Skeletal muscle cell (primary cell): ENCODE measurements around the gene OR11G2.
"Not testable (repeated sequence)": the region's sequence is repeated elsewhere in the genome, so short reads cannot be mapped to it uniquely, and the experiment has no call there.

Experiments used
- DNase-seq: peaks from one replicate; pipeline ENCODE4 v3.0.0-alpha.2; 2010; ENCODE audit warnings: low read depth
- H3K4me3 ChIP-seq: 2 replicates; pipeline ENCODE4 v1.5.1; 2011; ENCODE audit warnings: low read depth, mild to moderate bottlenecking, control low read depth, low read length, moderate library complexity

Gene OR11G2

DNA sequence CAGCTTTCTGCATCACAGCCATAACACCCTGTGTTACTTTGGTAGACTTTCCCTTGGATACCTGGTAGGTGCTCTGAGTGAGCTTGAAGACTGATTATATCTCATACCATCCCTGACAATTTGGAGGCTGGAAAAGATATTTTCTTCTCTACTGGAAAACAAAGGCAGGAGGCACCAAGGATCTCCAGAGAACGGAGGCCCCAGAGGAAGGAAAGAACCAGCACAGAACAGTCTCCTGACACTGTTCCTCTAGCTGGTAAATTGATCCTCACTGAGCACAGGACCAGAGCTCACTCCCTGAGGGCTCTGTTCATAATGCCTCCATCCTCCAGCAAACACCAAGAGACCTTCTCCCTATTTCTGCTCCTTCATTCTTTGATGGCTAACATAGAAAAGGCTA, at the start of gene OR11G2:
TSS of gene OR11G2 (plus strand) at position 301 of the 400 bp plus-strand sequence. CDS start 6,542 bp downstream, outside the sequence.
- DNase-seq = no peak
- no peak within 1 kb of the TSS for H3K4me3 ChIP-seq

DNA sequence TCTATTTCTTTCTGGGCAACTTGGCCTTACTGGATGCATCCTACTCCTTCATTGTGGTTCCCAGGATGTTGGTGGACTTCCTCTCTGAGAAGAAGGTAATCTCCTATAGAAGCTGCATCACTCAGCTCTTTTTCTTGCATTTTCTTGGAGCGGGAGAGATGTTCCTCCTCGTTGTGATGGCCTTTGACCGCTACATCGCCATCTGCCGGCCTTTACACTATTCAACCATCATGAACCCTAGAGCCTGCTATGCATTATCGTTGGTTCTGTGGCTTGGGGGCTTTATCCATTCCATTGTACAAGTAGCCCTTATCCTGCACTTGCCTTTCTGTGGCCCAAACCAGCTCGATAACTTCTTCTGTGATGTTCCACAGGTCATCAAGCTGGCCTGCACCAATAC, 46.8 kb upstream of the OR11G2 start:
- DNase-seq = no peak
- H3K4me3 ChIP-seq = no peak overlapping the region

GRCh38 chr14:20144820-20145219, 45.9 kb upstream of the OR11G2 start:
- DNase-seq = no peak

GRCh38 chr14:20164462-20164861, 26.2 kb upstream of the OR11G2 start:
- no peak for DNase-seq
- no peak overlapping the region for H3K4me3 ChIP-seq

More at GRCh38 chr14:20144820-20145219, 45.9 kb upstream of the OR11G2 start:
- no peak overlapping the region for H3K4me3 ChIP-seq

- no peak for DNase-seq
- H3K4me3 ChIP-seq = no peak overlapping the region
Observed at GRCh38 chr14:20167091-20167490, 23.6 kb upstream of the OR11G2 start.

- H3K4me3 ChIP-seq, DNase-seq: not testable (repeated sequence)
Observed at GRCh38 chr14:20169852-20170251, 20.8 kb upstream of the OR11G2 start.

DNA sequence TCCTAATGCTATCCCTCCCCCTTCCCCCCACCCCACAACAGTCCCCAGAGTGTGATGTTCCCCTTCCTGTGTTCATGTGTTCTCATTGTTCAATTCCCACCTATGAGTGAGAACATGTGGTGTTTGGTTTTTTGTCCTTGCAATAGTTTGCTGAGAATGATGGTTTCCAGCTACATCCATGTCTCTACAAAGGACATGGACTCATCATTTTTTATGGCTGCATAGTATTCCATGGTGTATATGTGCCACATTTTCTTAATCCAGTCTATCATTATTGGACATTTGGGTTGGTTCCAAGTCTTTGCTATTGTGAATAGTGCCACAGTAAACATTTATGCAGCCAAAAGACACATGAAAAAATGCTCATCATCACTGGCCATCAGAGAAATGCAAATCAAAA, 16.5 kb upstream of the OR11G2 start:
- H3K4me3 ChIP-seq, DNase-seq: not testable (repeated sequence)

DNA sequence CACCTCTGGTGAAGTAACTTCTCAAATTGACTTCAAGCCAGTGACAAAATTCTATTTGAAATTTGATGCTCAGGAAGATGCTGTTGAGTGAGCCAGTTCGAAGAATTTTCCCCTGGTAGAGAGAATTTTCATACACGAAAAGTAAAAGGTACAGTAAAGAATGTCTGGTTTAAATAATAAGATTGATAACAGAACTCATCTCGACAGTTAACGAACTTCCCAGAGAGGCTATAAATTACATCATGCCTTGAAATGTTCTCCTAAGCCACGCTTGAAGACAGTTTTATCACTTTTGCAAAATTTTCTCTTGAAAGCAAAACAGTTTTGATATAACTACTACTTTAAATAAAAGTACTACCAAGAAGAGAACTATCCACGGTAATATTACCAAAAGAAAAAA, 14.4 kb upstream of the OR11G2 start:
- no peak overlapping the region for H3K4me3 ChIP-seq

GRCh38 chr14:20177433-20177974, 13.2 kb upstream of the OR11G2 start:
- no peak for DNase-seq
- no peak overlapping the region for H3K4me3 ChIP-seq

More for the DNA sequence above, 14.4 kb upstream of the OR11G2 start:
- DNase-seq = no peak

GRCh38 chr14:20179218-20179617, 11.5 kb upstream of the OR11G2 start:
- no peak overlapping the region for H3K4me3 ChIP-seq

DNA sequence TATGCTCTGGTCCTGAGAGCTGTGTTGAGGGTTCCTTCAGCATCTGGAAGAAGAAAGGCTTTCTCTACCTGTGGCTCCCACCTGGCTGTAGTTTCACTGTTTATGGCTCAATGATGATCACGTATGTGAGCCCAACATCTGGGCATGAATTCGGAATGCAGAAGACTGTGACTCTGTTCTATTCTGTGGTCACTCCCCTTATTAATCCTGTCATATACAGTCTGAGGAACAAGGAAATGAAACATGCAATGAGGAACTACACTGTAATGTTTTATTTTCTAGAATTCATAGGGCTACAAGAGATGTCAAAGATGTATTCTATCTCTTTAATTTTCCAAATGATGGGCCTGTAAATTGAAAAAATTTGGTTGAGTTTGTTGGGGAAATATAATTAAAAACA, 10.8 kb upstream of the OR11G2 start:
- no peak for DNase-seq
- no peak overlapping the region for H3K4me3 ChIP-seq

More at GRCh38 chr14:20179218-20179617, 11.5 kb upstream of the OR11G2 start:
- no peak for DNase-seq

DNA sequence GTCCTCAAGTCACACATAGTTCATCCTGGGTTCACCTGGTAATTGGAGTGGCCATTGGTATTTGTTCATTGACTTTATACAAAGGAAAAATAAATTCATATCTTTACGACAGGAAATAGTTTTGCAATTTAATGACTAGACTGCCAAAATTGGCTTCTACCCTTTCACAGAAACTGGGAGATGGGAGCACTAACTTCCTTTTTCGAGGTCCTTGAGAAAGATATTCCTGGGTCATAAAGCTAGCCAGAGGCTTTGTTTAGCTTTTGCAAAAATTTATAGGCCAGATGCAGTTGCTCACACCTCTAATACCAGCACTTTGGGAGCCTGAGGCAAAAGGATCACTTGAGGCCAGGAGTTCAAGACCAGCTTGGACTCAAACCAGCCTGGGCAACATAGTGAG, 10.2 kb upstream of the OR11G2 start:
- no peak overlapping the region for H3K4me3 ChIP-seq
- no peak for DNase-seq

GRCh38 chr14:20184181-20184580, 6.5 kb upstream of the OR11G2 start:
- no peak for DNase-seq
- no peak overlapping the region for H3K4me3 ChIP-seq

DNA sequence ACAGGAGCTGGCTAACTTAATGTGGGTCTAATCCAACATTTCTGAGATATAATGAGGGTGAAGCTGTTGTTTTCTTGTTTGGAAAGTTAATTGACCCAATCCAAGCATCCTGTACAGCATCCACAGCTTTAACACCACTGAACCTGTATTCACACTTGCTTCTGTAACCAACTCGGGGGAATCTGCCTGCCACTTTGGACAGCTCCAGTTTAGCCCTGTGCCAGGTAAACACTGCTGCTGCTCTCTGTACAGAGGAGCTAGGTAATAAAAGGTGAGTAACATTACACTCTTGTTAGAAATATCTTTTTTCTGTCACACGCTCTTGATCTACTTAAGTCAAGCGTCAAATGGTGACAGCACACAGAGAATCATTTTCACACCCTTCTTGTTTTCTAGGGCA, 700 bp downstream of the OR11G2 start:
- DNase-seq = no peak
- H3K4me3 ChIP-seq = no peak overlapping the region

- DNase-seq = no peak
- H3K4me3 ChIP-seq = no peak overlapping the region
Observed at GRCh38 chr14:20194101-20194500, 3.4 kb downstream of the OR11G2 start.

DNA sequence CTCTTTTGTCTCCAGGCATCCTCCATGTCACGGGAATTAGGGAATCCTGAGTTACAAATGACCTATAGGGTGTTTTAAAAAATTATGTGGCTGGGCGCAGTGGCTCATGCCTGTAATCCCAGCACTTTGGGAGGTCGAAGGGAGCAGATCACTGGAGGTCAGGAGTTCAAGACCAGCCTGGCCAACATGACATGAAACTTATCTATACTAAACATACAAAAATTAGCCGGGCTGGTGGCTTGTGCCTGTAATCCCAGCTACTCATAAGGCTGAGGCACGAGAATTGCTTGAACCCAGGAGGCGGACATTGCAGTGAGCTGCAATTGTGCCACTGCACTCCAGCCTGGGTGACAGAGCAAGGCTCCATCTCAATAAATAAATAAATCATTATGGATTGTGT, 4.5 kb downstream of the OR11G2 start:
- H3K4me3 ChIP-seq, DNase-seq: not testable (repeated sequence)

DNA sequence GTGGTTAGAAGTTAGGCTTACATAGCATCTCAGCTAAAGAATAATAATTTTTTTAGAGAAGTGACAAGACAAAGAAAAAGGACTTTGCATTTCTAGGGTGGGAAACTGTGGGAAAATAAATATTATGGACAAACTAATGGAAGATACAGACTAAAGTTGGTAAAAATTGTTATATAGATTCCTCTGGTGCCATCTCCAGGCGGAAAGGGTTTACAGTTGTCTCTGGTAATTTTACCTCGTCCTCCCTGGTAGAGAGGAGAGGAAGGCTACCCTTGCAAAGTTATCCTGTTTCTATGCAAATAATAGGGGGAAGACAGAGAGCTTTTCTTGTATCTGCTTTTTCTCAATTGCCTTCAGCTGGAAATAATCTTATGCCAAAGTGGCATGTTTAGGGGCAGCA, 5.2 kb downstream of the OR11G2 start:
- DNase-seq = no peak
- H3K4me3 ChIP-seq = no peak overlapping the region

DNA sequence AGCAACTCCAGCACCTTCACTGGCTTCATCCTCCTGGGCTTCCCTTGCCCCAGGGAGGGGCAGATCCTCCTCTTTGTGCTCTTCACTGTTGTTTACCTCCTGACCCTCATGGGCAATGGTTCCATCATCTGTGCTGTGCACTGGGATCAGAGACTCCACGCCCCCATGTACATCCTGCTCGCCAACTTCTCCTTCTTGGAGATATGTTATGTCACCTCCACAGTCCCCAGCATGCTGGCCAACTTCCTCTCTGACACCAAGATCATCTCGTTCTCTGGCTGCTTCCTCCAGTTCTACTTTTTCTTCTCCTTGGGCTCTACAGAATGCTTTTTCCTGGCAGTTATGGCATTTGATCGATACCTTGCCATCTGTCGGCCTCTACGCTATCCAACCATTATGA, 6.8 kb downstream of the OR11G2 start:
- H3K4me3 ChIP-seq = no peak overlapping the region
- no peak for DNase-seq

GRCh38 chr14:20198991-20199390, 8.3 kb downstream of the OR11G2 start:
- no peak for DNase-seq
- H3K4me3 ChIP-seq = no peak overlapping the region

GRCh38 chr14:20204721-20205120, 14.0 kb downstream of the OR11G2 start:
- no peak for DNase-seq
- no peak overlapping the region for H3K4me3 ChIP-seq

DNA sequence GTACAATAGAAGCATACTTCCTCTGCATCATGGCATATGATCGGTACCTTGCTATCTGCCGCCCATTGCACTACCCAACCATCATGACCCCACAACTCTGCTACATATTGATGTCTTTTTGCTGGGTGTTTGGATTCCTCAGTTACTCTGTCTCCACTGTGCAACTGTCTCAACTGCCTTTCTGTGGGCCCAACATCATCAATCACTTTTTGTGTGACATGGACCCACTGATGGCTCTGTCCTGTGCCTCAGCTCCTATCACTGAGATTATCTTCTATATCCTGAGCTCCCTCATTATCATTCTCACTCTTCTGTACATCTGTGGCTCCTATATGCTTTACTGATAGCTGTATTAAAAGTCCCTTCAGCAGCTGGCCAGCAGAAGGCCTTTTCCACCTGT, 18.9 kb downstream of the OR11G2 start:
- H3K4me3 ChIP-seq = no peak overlapping the region
- DNase-seq = no peak

DNA sequence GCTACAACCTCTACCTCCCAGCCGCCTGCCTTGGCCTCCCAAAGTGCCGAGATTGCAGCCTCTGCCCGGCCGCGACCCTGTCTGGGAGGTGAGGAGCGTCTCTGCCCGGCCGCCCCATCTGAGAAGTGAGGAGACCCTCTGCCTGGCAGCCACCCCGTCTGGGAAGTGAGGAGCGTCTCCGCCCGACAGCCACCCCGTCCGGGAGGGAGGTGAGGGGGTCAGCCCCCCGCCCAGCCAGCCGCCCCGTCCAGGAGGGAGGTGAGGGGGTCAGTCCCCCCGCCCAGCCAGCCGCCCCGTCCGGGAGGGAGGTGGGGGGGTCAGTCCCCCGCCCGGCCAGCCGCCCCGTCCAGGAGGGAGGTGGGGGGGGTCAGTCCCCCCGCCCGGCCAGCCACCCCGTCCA, 21.7 kb downstream of the OR11G2 start:
- DNase-seq, H3K4me3 ChIP-seq: not testable (repeated sequence)
